ENCODE measurements around the gene SF3A2.
A peak's percentile ranks its signal among the peaks of the same experiment; 100 is the strongest.

Gene SF3A2

DNA sequence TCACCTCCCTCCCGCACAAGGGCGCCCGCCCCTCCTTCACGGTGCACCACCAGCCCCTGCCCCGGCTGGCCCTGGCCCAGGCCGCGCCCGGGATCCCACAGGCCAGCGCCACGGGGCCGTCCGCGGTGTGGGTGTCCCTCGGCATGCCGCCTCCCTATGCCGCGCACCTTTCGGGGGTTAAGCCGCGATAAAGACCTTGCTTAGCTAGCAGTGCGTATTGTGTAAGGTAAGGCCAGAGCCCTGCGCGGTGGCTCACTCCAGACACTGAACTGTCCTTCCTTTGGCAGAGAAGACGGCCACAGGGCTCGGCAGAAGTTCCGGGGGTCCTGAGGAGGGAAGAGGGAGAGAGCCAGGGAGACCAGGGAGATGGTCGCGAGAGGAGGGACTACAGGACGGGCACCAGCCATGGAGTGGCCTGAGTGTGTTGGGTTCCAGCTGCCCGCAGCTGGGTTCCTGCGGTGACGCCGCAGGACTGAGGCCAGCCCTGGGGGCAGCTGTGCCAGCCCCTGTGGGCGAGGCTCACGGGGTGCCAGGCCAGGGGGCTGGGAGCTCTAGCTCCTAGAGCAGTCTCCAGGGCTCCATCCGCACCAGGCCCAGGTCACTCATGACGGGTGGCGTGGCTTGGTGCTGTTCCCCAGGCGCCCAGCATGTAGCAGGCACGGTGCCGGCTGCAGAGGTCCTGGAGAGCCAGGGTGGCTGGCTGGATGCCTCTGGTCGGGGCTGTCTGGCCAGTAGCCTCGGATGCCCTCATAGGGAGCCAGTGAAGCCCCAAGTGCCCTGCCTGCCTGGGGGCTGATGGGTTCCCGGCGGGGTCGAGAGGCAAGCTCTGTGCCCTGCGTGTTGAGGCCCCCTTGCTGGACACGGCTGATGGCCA is 8.2 kb upstream of the SF3A2 start:
- Mint-ChIP-seq H3K4me3 (no peak overlapping the region), H3K9me3 (no peaks in the 10 kb centered on the region), H3K4me1 (peaks cover 18% of the 10 kb centered on the region), H3K27ac (peak overlapping the region; percentile 68), H3K36me3 (peaks cover 98% of the 10 kb centered on the region)
- ATAC-seq (no peak), DNase-seq (ENCODE audit: low spot score in 2 of 2) (no peak)

DNA sequence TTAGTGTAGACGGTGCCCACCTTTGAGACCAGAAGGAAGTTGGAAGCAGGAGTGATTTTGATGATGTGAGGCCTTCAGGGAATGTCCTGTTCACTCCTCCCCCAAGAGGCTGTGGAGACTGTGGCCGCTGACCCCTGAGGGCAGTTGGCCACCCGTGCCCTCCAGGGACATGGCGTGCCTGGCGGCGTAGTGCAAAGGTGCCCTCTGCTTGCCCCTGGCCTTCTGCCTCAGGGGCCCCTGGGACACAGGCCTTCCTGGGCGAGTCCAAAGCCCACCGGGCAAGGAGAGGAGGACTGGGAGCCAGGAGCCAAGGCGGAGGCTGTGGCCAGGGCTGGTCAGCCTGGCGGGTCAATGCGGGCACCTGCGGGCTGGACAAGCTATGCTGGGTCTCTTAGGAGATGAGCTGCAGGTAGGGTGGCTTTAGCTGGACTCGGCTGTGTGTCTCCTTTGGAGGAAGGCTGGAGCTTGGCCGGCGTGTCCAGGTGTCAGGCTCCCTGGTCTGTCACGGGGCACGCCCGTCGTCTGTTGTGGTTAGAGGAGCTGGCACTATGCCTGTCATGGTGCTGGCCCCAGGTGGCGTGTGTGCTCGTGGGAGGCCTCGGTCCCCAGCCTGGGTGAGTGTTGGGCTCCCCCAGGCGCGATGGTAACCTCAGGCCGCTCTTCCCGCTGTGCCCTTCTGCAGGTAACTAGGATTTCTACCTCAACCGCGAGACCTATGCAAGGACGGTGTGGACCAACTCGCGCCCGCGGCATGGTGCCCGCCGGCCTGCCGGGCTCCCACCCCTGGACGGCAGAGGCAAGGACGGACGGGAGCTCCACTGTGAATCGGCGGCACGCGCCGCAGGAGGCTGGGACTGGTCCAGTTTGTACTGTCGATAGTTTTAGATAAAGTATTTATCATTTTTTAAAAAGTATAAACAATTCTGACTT is 7.3 kb upstream of the SF3A2 start:
- H3K4me1 Mint-ChIP-seq: peaks cover 16% of the 10 kb centered on the region
- H3K36me3 Mint-ChIP-seq: peaks cover 98% of the 10 kb centered on the region
- H3K4me3 Mint-ChIP-seq: no peak overlapping the region
- no peaks in the 10 kb centered on the region for H3K9me3 Mint-ChIP-seq
- ATAC-seq: no peak
- peak overlapping the region; percentile 68 for H3K27ac Mint-ChIP-seq
- no peak for DNase-seq (ENCODE audit: low spot score in 2 of 2)

GRCh38 chr19:2230033-2230531 is 6.5 kb upstream of the SF3A2 start:
- ATAC-seq: no peak
- H3K4me1 Mint-ChIP-seq: peaks cover 24% of the 10 kb centered on the region
- no peaks in the 10 kb centered on the region for H3K9me3 Mint-ChIP-seq
- H3K36me3 Mint-ChIP-seq: peaks cover 98% of the 10 kb centered on the region
- DNase-seq (ENCODE audit: low spot score in 2 of 2): no peak
- H3K4me3 Mint-ChIP-seq: no peak overlapping the region
- H3K27ac Mint-ChIP-seq: peak overlapping the region; percentile 86

DNA sequence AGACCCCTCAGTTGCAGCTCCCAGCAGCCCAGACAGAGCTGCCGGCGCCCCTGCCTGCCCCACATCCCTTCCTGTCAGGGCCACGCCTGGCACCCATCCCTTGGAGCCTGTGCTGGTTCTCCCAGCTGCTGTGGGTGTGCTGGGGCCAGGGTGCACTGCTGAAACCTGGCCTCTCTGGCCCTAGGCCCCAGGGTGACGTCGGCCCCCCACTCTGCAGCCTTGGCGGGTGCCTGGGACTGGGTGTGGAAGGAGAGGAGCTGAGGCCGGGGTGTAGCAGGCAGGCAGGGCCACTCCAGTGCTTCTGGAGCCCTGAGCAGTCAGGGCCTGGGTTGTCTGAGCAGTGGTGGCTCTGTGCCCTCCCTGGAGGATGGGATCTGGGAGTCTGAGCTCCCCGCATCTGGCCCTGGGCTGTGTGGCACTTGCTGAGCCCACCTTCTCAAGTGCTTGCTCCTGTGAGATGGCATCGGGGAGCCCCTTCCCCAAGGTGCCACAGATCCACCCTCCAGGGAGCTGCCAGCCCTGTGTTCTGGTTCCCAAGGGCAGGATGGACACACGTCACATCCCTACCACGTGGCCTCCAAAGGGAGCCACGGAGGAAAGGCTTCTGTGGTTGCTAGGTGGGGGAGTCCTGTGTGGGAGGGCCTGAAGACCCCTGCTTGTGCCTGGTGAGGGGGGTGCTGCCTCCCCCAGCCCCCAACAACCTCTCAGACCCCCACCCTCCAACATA is 5.7 kb upstream of the SF3A2 start:
- Mint-ChIP-seq H3K4me1 (peaks cover 28% of the 10 kb centered on the region), H3K4me3 (no peak overlapping the region), H3K36me3 (peaks cover 96% of the 10 kb centered on the region), H3K27ac (peak overlapping the region; percentile 100), H3K9me3 (no peaks in the 10 kb centered on the region)
- DNase-seq (ENCODE audit: low spot score in 2 of 2) (no peak), ATAC-seq (no peak)

- Mint-ChIP-seq H3K27ac (peak overlapping the region; percentile 100), H3K9me3 (no peaks in the 10 kb centered on the region), H3K4me1 (peaks cover 35% of the 10 kb centered on the region), H3K4me3 (no peak overlapping the region), H3K36me3 (peaks cover 97% of the 10 kb centered on the region)
- no peak for DNase-seq (ENCODE audit: low spot score in 2 of 2)
- ATAC-seq: no peak
Observed at GRCh38 chr19:2231621-2232221, 4.9 kb upstream of the SF3A2 start.

GRCh38 chr19:2232286-2233151 is 4.1 kb upstream of the SF3A2 start:
- no peak for ATAC-seq
- peaks cover 98% of the 10 kb centered on the region for H3K36me3 Mint-ChIP-seq
- no peak overlapping the region for H3K4me3 Mint-ChIP-seq

DNA sequence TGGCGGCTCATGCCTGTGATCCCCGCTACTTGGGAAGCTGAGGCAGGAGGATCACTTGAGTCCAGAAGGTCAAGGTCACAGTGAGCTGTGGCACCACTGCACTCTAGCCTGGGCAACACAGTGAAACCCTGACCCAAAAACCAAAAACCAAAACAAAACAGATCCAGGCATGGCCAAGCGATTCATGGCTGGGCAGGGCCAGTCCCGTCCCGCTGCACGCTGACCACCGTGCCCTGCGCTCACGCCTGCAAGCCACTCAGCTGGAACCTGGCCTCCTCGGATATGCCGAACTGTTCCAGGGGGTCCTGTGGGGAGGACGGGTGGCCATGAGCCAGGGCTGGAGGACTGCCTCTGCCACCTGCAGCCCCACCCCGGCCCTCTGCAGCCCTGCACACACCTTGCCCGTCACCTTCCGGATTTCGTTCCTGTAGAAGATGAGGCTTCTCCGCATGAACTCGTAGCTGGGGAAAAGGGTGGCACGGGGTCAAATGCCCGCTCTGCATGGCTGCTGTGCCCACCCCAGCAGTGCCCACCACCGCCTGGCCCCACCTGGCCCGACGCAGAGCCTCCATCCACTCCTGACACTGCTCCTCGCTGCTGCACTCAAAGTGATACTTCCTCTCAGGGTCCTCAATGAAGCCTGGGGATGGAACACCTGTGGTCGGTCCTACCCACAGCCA is 2.9 kb upstream of the SF3A2 start:
- Mint-ChIP-seq H3K36me3 (peaks cover 98% of the 10 kb centered on the region), H3K27ac (peak overlapping the region; percentile 100), H3K4me1 (peaks cover 49% of the 10 kb centered on the region), H3K4me3 (peak overlapping the region; percentile 98), H3K9me3 (no peaks in the 10 kb centered on the region)
- DNase-seq (ENCODE audit: low spot score in 2 of 2): no peak
- no peak for ATAC-seq

More at GRCh38 chr19:2232286-2233151, 4.1 kb upstream of the SF3A2 start:
- DNase-seq (ENCODE audit: low spot score in 2 of 2): no peak
- Mint-ChIP-seq H3K9me3 (no peaks in the 10 kb centered on the region), H3K4me1 (peaks cover 39% of the 10 kb centered on the region), H3K27ac (peak overlapping the region; percentile 100)

- ATAC-seq (no peak), DNase-seq (ENCODE audit: low spot score in 2 of 2) (no peak)
- Mint-ChIP-seq H3K4me3 (peak overlapping the region; percentile 98), H3K4me1 (peaks cover 58% of the 10 kb centered on the region), H3K27ac (peak overlapping the region; percentile 100), H3K36me3 (peaks cover 98% of the 10 kb centered on the region), H3K9me3 (no peaks in the 10 kb centered on the region)
Observed at GRCh38 chr19:2234996-2235380, 1.6 kb upstream of the SF3A2 start.

DNA sequence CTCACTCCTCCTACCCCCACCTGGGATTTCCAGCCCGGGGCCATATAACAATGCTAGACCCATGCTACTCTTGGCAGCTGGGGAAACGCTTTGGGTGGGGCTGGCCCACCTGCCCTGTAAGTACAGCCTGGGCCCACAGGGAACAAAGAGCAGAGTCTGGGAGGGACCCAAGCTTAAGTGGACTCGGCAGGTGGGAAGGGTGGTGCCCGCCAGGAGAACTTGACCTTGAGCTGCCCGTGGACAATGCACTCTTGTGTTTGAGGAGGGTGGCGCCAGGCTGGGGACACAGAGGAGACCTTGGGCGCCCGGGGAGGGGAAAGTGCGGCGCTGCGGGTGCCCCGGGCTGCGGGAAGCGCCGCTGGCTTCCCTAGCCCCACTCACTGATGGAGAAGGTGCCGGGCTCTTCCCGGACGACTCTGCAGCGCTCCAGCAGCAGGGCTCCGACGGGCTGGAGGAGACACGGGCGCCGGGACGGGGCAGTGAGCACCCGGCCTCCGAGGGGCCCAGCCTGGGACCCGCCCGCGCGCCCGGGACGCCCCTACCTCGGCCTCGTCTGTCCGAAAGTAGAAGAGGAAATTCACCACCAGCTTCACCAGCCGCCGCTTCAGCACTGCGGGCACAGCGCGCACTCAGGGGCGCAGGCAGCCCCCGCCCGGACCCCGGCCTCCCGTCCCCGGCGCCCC is 1.1 kb upstream of the SF3A2 start:
- ATAC-seq (peak; percentile 19), DNase-seq (ENCODE audit: low spot score in 2 of 2) (peak in 1 of 2 donors; percentile 67)
- H3K4me3 Mint-ChIP-seq: peak overlapping the region; percentile 98
- peaks cover 64% of the 10 kb centered on the region for H3K4me1 Mint-ChIP-seq
- peak overlapping the region; percentile 100 for H3K27ac Mint-ChIP-seq
- H3K9me3 Mint-ChIP-seq: no peaks in the 10 kb centered on the region
- H3K36me3 Mint-ChIP-seq: peaks cover 98% of the 10 kb centered on the region

GRCh38 chr19:2236064-2236313 is 635 bp upstream of the SF3A2 start:
- Mint-ChIP-seq H3K36me3 (peaks cover 98% of the 10 kb centered on the region), H3K4me1 (peaks cover 68% of the 10 kb centered on the region), H3K27ac (peak overlapping the region; percentile 100), H3K4me3 (peak overlapping the region; percentile 98), H3K9me3 (no peaks in the 10 kb centered on the region)
- no peak for ATAC-seq
- no peak for DNase-seq (ENCODE audit: low spot score in 2 of 2)

- DNase-seq (ENCODE audit: low spot score in 2 of 2) (no peak), ATAC-seq (no peak)
- H3K9me3 Mint-ChIP-seq: no peaks in the 10 kb centered on the region
- peak overlapping the region; percentile 98 for H3K4me3 Mint-ChIP-seq
- peaks cover 81% of the 10 kb centered on the region for H3K4me1 Mint-ChIP-seq
- peaks cover 96% of the 10 kb centered on the region for H3K36me3 Mint-ChIP-seq
- peak overlapping the region; percentile 100 for H3K27ac Mint-ChIP-seq
Observed at GRCh38 chr19:2237051-2237868, 636 bp downstream of the SF3A2 start.

DNA sequence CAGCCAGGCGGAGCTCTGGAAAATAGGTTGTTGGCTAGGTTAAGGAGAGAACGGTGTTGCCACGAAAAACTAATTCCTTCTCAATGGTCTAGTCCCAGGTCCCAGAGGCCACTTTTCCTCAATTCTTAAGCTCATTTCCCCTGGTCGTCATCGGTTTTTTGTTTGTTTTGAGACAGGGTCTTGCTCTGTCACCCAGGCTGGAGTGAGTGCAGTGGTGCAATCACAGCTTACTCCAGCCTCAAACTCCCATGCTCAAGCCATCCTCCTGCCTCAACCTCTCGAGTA is 1.2 kb downstream of the SF3A2 start:
- DNase-seq (ENCODE audit: low spot score in 2 of 2): no peak
- Mint-ChIP-seq H3K9me3 (no peaks in the 10 kb centered on the region), H3K4me3 (peak overlapping the region; percentile 98), H3K36me3 (peaks cover 96% of the 10 kb centered on the region), H3K27ac (peak overlapping the region; percentile 100), H3K4me1 (peaks cover 86% of the 10 kb centered on the region)
- ATAC-seq: no peak

DNA sequence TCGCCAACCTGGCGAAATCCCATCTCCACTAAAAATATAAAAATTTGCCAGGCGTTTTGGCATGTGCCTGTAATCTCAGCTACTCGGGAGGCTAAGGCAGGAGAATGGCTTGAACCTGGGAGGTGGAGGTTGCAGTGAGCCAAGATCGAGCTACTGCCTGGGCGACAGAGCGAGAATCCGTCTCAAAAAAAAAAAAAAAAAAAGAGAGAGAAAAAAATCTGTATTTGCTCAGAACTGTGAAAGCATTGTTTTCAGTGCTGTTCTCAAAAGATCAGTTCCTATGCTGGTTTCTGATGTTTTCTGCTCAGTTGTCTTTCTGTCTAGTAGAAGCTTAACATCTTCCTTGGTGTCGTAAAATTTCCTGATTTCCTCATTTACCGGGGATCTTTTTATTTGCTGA is 2.5 kb downstream of the SF3A2 start:
- no peaks in the 10 kb centered on the region for H3K9me3 Mint-ChIP-seq
- H3K4me3 Mint-ChIP-seq: peak overlapping the region; percentile 98
- DNase-seq (ENCODE audit: low spot score in 2 of 2) (no peak), ATAC-seq (no peak)
- H3K27ac Mint-ChIP-seq: peak overlapping the region; percentile 83
- peaks cover 96% of the 10 kb centered on the region for H3K36me3 Mint-ChIP-seq
- peaks cover 86% of the 10 kb centered on the region for H3K4me1 Mint-ChIP-seq

Measured in stimulated activated effector memory CD8-positive, alpha-beta T cell treated with anti-CD3 and anti-CD28 coated beads, Interleukin-12 subunit alpha, Interleukin-12 subunit beta, amount 100 ng/mL, for 72 hours (primary cell).